Glutamatergic neuron (in vitro differentiated cells): ENCODE results near the gene PRKG2. TPM values are rescaled to one million over a fixed set of nuclear protein-coding genes. Genes with fewer than 3 reads are reported as not detected.

ENCODE experiments used
- DNase-seq: peaks from one replicate; pipeline ENCODE4 v3.0.0; 2022
- H3K27ac Mint-ChIP-seq: one replicate; pipeline ENCODE4 v1.8.0; 2020; ENCODE audit warnings: mild to moderate bottlenecking, mixed read lengths, inconsistent platforms; ENCODE audit not compliant: unreplicated experiment
- H3K27me3 Mint-ChIP-seq: one replicate; pipeline ENCODE4 v1.8.0; 2020; ENCODE audit warnings: mild to moderate bottlenecking, moderate library complexity, mixed read lengths, inconsistent platforms; ENCODE audit not compliant: unreplicated experiment
- H3K36me3 Mint-ChIP-seq: one replicate; pipeline ENCODE4 v1.8.0; 2020; ENCODE audit warnings: mild to moderate bottlenecking, mixed read lengths, inconsistent platforms; ENCODE audit not compliant: unreplicated experiment
- H3K4me1 Mint-ChIP-seq: one replicate; pipeline ENCODE4 v1.8.0; 2020; ENCODE audit warnings: mild to moderate bottlenecking, low read depth, mixed read lengths, inconsistent platforms; ENCODE audit not compliant: unreplicated experiment
- H3K4me3 Mint-ChIP-seq: one replicate; pipeline ENCODE4 v1.8.0; 2020; ENCODE audit warnings: mild to moderate bottlenecking, mixed read lengths, inconsistent platforms; ENCODE audit not compliant: unreplicated experiment
- H3K9me3 Mint-ChIP-seq: one replicate; pipeline ENCODE4 v1.8.0; 2020; ENCODE audit warnings: mild to moderate bottlenecking, moderate library complexity, mixed read lengths, inconsistent platforms; ENCODE audit not compliant: unreplicated experiment
- CTCF ChIP-seq: fragments of 200-600 bp; sonication (generic); IDR thresholded peaks from one replicate; pipeline ENCODE4 v1.5.0; 2021; ENCODE audit not compliant: partially characterized antibody, unreplicated experiment
- total RNA-seq: library from RNA; stranded (reverse); fragmentation: NEBNext Ultra II Directional; extraction: Animal tissue kit (Norgen Biotek cat#: 25700); gene quantifications from one replicate; pipeline ENCODE4 v1.2.1, GENCODE V29; 2021; ENCODE audit not compliant: unreplicated experiment

The PRKG2 gene
- total RNA-seq, 1 donor from 2014 or later, result 29.7 TPM

DNA sequence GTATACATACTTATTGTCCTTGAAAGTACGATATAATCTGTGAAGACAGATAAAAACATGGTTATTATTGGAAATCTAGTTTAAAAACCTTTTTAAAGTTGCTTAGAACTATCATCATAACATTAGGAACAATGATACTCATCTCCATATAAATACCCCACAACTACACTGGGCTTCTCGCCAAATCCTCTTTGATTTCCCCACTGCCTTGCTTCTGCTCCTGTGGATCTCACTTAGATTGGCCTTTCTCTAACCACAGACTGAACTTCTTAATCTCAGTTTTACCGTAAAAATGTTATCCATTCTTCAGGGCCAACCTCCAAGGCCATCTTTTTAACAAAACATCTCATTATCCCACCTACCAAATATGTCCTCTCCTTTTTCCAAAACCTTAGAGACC is 77.6 kb downstream of the PRKG2 start:
- no peak for DNase-seq
- H3K4me3 Mint-ChIP-seq, result no peak overlapping the region
- peaks cover 8% of the 10 kb centered on the region for H3K36me3 Mint-ChIP-seq
- no peaks in the 10 kb centered on the region for H3K9me3 Mint-ChIP-seq
- H3K27ac Mint-ChIP-seq, result no peak overlapping the region
- no peaks in the 10 kb centered on the region for H3K4me1 Mint-ChIP-seq
- TF ChIP-seq CTCF, result no peak
- H3K27me3 Mint-ChIP-seq, result peaks cover 2% of the 10 kb centered on the region

- TF ChIP-seq CTCF, result no peak
- no peaks in the 10 kb centered on the region for H3K4me1 Mint-ChIP-seq
- H3K36me3 Mint-ChIP-seq, result peaks cover 10% of the 10 kb centered on the region
- H3K9me3 Mint-ChIP-seq, result no peaks in the 10 kb centered on the region
- no peak overlapping the region for H3K4me3 Mint-ChIP-seq
- no peak overlapping the region for H3K27ac Mint-ChIP-seq
- H3K27me3 Mint-ChIP-seq, result peaks cover 2% of the 10 kb centered on the region
- no peak for DNase-seq
Measured at GRCh38 chr4:81136161-81136905, 78.7 kb downstream of the PRKG2 start.

- DNase-seq, result no peak
- Mint-ChIP-seq H3K36me3 (peaks cover 10% of the 10 kb centered on the region), H3K4me1 (no peaks in the 10 kb centered on the region), H3K27me3 (peaks cover 2% of the 10 kb centered on the region), H3K9me3 (no peaks in the 10 kb centered on the region), H3K4me3 (no peak overlapping the region), H3K27ac (no peak overlapping the region)
- no peak for TF ChIP-seq CTCF
Measured at GRCh38 chr4:81135501-81135900, 79.5 kb downstream of the PRKG2 start.

DNA sequence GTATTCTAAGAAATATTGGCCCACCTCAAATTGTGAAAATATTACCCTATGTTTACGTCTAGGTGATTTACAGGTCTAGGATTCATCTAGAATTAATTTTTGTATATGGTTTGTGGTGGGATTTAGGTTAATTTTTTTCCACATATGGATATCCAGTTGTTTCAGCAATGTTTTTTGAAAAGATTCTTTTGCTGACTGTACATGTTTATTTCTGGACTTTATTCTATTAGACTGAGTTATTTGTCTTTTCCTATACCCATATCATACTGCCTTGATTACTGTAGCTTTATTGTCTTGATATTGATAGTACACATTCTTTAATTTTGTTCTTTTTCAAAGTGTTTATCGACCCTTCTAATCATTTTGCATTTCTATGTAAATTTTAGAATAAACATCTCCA is 83.5 kb downstream of the PRKG2 start:
- Mint-ChIP-seq H3K9me3 (peaks cover 2% of the 10 kb centered on the region), H3K4me1 (no peaks in the 10 kb centered on the region), H3K4me3 (no peak overlapping the region), H3K27me3 (peaks cover 2% of the 10 kb centered on the region), H3K27ac (no peak overlapping the region), H3K36me3 (peaks cover 18% of the 10 kb centered on the region)
- TF ChIP-seq CTCF, result no peak
- DNase-seq, result no peak

DNA sequence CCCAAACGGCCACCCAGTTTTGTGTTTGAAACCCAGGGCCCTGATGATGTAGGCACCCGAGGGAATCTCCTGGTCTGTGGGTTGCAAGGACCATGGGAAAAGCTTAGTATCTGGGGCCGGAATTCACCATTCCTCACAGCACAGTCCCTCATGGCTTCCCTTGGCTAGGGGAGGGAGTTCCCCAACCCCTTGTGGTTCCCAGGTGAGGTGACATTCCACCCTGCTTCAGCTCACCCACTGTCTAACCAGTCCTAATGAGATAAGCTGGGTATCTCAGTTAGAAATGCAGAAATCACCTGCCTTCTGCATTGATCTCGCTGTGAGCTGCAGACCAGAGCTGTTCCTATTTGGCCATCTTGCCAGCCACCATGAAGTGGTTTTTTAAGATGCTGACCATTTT is 84.0 kb downstream of the PRKG2 start:
- Mint-ChIP-seq H3K36me3 (peaks cover 18% of the 10 kb centered on the region), H3K4me3 (no peak overlapping the region), H3K27ac (no peak overlapping the region), H3K4me1 (no peaks in the 10 kb centered on the region), H3K9me3 (peaks cover 2% of the 10 kb centered on the region), H3K27me3 (no peaks in the 10 kb centered on the region)
- TF ChIP-seq CTCF, result no peak
- DNase-seq, result no peak
